A549 (cell line): ENCODE results near the gene LYL1.

Source experiments
- CHD4 ChIP-seq: fragments of 200-600 bp; sonication (generic); IDR thresholded peaks from 2 replicates; pipeline ENCODE4 v1.6.1; 2016; ENCODE audit warnings: antibody characterized with exemption, mild to moderate bottlenecking, borderline replicate concordance
- EP300 ChIP-seq, 2 experiments: fragments of >200 bp; sonication (Bioruptor Twin); formaldehyde crosslinking; IDR thresholded peaks; 2 replicates in 1 of 2; 3 replicates in 1 of 2; pipeline ENCODE4 v1.6.1; 2016 to 2017
- MAFK ChIP-seq: fragments of 450-650 bp; IDR thresholded peaks from 2 replicates; pipeline ENCODE4 v1.6.1; 2014; ENCODE audit not compliant: partially characterized antibody
- RFX5 ChIP-seq: fragments of 450-650 bp; IDR thresholded peaks from 2 replicates; pipeline ENCODE4 v1.7.1; 2014; ENCODE audit warnings: antibody characterized with exemption, mild to moderate bottlenecking, moderate library complexity
- SMC3 ChIP-seq: fragments of >200 bp; sonication (Bioruptor Twin); formaldehyde crosslinking; IDR thresholded peaks from 3 replicates; pipeline ENCODE4 v1.6.1; 2018; ENCODE audit warnings: inconsistent platforms
- TF ChIP-seq, protein P1 (sequence below): fragments of >200 bp; sonication (Bioruptor Twin); formaldehyde crosslinking; IDR thresholded peaks from 3 replicates; pipeline ENCODE4 v1.5.1; 2016
- TF ChIP-seq, protein P2 (sequence below): IDR thresholded peaks from 2 replicates; pipeline ENCODE4 v1.6.1; 2012; ENCODE audit warnings: low read depth, borderline replicate concordance

DNA sequence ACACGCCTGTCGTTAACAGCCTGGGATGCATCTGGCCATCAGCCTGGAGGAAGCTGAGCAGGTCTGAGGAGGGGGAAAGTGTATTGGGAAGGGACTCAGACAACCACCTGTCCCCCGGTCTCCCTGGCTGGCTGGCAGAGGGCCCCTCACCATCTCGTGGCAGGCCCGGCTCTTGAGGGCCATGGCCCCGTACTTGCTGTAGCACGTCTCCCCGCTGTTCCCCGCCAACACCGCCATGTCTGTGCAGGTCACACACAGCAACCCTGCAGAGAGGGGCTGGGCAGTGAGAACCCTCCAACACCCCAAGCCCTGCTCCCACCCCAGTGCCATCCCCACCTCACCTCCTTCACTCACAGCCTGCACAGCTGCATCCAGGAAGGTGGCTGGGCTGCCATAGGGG is 9.9 kb upstream of the LYL1 start:
- TF ChIP-seq, protein P1, sequence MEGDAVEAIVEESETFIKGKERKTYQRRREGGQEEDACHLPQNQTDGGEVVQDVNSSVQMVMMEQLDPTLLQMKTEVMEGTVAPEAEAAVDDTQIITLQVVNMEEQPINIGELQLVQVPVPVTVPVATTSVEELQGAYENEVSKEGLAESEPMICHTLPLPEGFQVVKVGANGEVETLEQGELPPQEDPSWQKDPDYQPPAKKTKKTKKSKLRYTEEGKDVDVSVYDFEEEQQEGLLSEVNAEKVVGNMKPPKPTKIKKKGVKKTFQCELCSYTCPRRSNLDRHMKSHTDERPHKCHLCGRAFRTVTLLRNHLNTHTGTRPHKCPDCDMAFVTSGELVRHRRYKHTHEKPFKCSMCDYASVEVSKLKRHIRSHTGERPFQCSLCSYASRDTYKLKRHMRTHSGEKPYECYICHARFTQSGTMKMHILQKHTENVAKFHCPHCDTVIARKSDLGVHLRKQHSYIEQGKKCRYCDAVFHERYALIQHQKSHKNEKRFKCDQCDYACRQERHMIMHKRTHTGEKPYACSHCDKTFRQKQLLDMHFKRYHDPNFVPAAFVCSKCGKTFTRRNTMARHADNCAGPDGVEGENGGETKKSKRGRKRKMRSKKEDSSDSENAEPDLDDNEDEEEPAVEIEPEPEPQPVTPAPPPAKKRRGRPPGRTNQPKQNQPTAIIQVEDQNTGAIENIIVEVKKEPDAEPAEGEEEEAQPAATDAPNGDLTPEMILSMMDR = no peak
- TF ChIP-seq SMC3 (no peak), EP300 (IDR thresholded peaks at IDR 0.05) (no peak), MAFK (no peak), CHD4 (no peak), RFX5 (no peak)
- TF ChIP-seq, protein P2, sequence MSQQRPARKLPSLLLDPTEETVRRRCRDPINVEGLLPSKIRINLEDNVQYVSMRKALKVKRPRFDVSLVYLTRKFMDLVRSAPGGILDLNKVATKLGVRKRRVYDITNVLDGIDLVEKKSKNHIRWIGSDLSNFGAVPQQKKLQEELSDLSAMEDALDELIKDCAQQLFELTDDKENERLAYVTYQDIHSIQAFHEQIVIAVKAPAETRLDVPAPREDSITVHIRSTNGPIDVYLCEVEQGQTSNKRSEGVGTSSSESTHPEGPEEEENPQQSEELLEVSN = no peak
